HG03045 (cell line): ENCODE results near the gene SLC12A4.
"Not testable (repeated sequence)": the region's sequence is repeated elsewhere in the genome, so short reads cannot be mapped to it uniquely, and the experiment has no call there.

ENCODE experiments used
- ATAC-seq: cut with Tn5 transposase; IDR thresholded peaks from one replicate; pipeline ENCODE4 v1.9.1; 2021; ENCODE audit warnings: mild to moderate bottlenecking, moderate library complexity; ENCODE audit not compliant: unreplicated experiment

SLC12A4 gene

GRCh38 chr16:67942510-67943255 lies 25.8 kb downstream of the SLC12A4 start:
- no peak for ATAC-seq

- no peak for ATAC-seq
Measured at GRCh38 chr16:67942200-67942509, 26.3 kb downstream of the SLC12A4 start.

- ATAC-seq: no peak
Measured at GRCh38 chr16:67941469-67942199, 26.8 kb downstream of the SLC12A4 start.

GRCh38 chr16:67940446-67941089 lies 27.9 kb downstream of the SLC12A4 start:
- no peak for ATAC-seq

GRCh38 chr16:67939507-67940445 lies 28.7 kb downstream of the SLC12A4 start:
- no peak for ATAC-seq

GRCh38 chr16:67937713-67938112 lies 30.7 kb downstream of the SLC12A4 start:
- ATAC-seq: not testable (repeated sequence)

- ATAC-seq: peak; percentile 39
Measured at GRCh38 chr16:67936880-67937605, 31.4 kb downstream of the SLC12A4 start.

- no peak for ATAC-seq
Measured at GRCh38 chr16:67936124-67936879, 32.1 kb downstream of the SLC12A4 start, which contains the start of gene PSMB10. Gene PSMB10 (minus strand): TSS chr16:67936850. CDS start chr16:67936749, 101 bp downstream.

GRCh38 chr16:67935402-67936123 lies 32.9 kb downstream of the SLC12A4 start:
- ATAC-seq: peak; percentile 92

GRCh38 chr16:67935101-67935401 lies 33.4 kb downstream of the SLC12A4 start:
- peak; percentile 8 for ATAC-seq

GRCh38 chr16:67934306-67935100 lies 33.9 kb downstream of the SLC12A4 start:
- ATAC-seq: no peak

GRCh38 chr16:67933805-67934204 lies 34.6 kb downstream of the SLC12A4 start:
- no peak for ATAC-seq

- no peak for ATAC-seq
Measured at GRCh38 chr16:67932462-67932840, 36.0 kb downstream of the SLC12A4 start.

- ATAC-seq: no peak
Measured at GRCh38 chr16:67931712-67932461, 36.5 kb downstream of the SLC12A4 start, which contains the start of gene CTRL. Gene CTRL (minus strand): TSS chr16:67931862. CDS start chr16:67931852, 10 bp downstream.

- no peak for ATAC-seq
Measured at GRCh38 chr16:67930678-67931211, 37.7 kb downstream of the SLC12A4 start.

- ATAC-seq: no peak
Measured at GRCh38 chr16:67930191-67930590, 38.2 kb downstream of the SLC12A4 start.
